ENCODE data around the gene MAN1A1.

The MAN1A1 gene

DNA sequence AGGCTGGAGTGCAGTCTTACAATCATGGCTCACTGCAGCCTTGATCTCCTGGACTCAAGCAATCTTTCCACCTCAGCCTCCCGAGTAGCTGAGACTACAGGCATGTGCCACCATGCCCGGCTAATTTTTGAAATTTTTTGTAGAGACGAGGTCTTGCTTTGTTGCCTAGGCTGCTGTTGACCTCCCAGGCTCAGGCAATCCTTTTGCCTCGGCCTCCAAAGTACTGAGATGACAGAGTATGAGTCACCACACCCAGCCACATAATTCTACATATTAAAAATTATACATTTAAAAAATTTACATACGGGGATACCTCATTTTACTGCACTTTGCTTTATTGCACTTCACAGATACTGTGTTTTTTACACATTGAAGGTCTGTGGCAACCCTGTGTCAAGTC lies 115.1 kb downstream of the MAN1A1 start:
- no peak for DNase-seq (ENCODE audit: low spot score)

DNA sequence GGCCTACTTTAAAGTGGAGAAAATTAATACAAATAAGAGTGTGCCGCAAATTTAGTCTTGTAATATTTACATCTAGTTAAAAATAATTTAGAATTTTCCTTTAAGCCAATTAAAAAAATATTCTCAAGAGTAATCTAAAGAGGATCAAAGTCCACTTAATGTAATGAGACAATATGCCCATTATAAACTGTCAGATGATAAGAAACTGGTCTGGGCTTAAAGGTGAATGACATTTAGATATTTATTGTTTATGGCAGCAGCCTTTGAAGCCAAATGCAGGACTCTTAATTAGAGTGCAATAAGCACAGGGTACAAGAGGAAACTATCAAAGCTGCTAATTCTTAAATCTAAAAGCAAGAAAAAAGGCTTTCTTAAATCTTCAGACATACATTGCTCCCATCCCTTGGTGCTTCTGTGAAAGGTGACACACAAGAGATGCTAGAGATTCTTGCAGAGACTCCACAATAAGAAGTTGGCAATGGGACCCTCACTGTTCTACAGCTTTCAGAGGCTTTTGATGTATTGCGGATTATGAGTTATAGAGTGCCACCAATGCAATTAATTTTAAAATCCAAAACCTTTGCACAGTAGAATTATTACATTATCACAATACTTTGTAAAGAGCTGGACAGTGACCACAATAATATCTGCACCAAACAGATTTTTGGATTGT lies 116.1 kb downstream of the MAN1A1 start:
- DNase-seq (ENCODE audit: low spot score) = no peak

DNA sequence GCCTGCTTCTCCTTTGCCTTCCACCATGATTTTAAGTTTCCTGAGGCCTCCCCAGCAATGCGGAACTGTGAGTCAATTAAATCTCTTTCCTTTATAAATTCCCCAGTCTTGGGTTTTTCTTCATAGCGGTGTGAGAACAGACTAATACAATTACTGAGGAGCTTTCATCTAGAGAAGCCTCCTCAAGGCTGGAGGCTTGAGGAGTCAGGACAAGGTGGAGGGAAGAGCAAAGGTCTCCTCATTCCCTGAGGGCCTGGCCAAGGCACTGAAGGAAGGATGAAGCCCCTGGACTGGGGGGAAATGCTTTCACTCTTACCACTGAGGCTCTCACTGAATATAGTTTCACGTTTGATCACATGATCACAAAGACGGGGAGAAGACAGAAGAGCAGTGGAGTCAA lies 118.2 kb downstream of the MAN1A1 start:
- DNase-seq (ENCODE audit: low spot score) = no peak

DNA sequence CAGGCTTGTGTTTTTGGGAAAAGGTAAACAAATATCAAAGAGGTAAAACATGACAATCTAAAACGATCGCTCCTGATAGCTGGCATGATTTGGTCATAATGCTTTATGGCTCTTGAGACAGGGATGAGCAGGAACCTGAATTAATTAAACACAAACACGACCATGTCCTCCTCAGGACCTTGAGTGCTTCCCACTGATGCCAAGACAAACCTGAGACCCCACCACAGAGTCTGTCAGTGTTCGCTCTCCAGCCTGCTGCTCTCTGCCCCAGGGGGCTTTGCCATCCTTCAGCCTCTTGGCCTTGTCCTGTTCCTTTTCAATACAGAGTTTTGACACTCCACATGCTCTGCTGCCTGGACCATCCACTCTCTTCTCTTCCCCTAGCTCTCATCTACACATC lies 119.4 kb downstream of the MAN1A1 start:
- DNase-seq (ENCODE audit: low spot score) = no peak

DNA sequence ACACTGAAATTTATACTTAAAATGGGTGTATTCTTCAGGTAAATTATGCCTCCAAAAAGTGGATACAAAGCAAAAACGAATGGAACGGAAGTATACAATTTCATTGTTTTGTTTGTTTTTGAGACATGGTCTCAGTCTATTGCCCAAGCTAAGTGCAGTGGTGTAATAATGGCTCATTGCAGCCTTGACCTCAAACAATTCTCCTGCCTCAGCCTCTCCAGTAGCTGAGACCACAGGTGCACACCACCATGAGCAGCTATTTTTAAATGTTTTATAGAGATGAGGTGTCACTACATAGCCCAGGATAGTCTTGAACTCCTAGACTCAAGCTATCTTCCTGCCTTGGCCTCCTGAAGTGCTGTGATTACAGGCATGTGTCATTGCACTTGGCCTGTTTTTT lies 122.2 kb downstream of the MAN1A1 start:
- no peak for DNase-seq (ENCODE audit: low spot score)

DNA sequence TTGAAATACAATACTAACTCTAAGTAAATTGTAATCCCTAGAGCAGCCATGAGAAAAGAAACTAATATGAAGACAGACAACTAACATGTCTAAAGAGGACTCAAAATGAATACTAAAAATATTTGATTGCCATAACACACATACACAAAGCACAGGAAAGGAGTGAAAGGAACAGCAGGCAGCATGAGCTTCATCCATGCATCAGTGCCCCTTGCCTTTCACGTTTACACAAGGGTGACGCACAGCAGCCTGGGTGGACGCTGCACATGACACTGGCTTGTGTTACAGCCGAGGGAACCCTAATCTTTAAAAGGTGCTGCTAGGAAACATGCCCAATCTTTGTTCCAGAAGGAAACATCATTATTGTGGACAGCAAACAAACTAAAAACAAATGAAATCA lies 123.5 kb downstream of the MAN1A1 start:
- DNase-seq (ENCODE audit: low spot score) = no peak

DNA sequence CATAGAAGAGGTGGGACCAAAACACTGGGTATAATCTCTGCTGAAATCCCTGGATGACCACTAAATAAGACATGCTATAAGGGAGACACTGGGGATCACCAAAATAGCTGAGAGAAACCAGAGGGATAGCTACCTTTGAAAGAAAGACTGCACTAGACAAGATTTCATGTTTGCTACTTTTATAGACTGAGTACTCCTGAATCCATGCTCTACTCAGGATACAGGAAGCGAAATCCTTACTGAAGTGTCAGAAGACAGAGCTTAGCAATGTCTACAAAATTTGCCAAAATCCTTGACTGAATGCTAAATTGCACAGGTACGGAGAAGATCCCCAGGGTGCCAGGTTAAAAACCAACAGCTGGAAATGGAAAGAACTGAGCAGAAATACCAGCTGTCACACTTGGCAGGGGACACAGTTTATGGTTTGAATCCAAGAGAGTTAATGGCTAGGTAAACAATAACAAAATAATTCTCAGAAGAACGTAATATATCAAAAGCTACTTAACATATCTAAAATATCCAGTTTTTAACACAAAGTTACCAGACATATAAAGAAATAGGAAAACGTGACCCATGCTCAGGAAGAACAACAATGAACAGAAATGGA lies 125.4 kb downstream of the MAN1A1 start:
- DNase-seq (ENCODE audit: low spot score) = no peak

DNA sequence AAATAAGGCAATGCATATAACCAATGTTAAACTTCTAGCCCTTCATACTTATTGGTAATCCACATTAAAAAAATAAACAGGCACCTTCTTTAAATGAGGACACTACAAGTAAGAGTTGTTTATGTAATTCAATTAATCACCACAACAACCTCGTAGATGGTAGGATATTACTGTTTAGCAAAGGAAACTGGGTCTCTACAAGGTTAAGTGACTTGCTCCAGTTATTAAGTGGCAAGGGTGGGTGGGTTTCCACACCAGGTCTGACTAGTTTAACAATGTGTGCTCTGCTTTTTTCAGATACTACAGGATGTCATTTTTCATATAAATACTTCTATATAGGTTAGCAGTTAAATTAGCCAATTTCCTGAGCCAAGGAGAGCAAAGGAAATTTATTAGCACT lies 129.1 kb downstream of the MAN1A1 start:
- no peak for DNase-seq (ENCODE audit: low spot score)

DNA sequence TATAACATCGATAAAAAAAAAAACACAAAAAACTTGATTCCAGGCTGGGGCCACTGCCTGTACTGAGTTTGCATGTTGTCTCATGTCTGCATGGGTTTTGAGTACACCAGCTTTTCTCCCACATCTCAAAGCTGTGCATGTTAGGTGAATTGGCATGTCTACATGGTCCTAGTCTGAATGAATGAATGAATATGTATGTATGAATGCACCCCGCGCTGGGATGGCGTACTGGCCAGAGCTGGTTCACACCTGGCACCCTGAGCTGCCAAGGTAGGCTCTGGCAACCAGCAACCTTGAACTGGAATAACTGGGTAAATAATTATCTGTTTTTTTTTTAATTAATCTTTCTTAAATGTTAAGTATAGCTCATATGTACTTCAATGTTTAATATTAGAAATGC lies 131.0 kb downstream of the MAN1A1 start:
- no peak for DNase-seq (ENCODE audit: low spot score)

DNA sequence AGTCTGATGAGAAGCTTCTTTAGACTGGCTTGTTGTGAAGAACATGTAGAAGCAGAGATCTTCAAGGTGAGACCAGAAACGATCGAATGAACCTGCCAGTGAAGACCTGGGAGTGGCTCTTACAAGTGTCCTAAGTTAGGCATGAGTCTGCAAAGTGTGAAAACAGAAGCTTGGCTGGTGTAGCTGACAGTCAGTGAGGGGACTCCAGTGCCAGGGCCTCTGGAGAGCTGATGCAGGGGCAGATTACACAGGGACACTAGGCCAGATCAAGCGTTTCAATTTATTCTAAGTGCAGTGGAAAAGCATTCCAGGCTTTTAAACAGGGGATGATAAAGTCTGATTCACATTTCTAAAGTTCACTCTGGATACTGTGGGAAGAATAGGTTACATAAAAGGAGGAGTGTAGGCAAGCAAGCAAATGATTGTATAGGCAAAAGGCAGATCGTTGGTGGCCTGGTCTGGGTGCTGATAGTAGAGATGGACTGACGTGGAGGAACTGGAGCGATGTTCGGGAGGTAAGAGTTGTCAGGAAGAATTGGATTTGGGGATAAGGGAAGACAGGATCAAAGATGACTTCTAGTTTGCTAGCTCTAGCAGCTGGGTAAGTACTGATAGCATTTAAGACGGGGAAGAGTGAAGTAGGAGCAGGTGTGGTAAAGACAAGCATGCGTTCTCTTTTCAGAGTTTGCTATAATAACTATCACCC lies 133.5 kb downstream of the MAN1A1 start:
- no peak for DNase-seq (ENCODE audit: low spot score)

DNA sequence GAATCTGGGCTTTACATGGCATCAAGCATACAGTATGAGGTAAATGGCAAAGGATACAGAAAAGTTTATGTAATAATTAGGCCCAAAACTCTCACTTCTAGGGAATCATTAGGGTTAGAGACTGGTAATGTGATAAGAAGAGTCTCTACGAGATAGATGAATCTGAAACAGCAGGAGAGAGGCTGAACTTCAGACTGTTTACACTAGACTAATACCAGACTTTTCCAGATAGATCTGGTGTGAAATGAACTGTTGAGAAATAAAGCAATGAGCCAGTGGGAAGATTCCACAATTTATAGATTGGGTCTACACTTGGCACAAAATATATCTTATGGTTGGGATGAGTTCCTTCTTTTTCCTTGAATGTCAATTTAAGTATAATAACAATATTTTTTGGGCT lies 134.3 kb downstream of the MAN1A1 start:
- DNase-seq (ENCODE audit: low spot score) = no peak

DNA sequence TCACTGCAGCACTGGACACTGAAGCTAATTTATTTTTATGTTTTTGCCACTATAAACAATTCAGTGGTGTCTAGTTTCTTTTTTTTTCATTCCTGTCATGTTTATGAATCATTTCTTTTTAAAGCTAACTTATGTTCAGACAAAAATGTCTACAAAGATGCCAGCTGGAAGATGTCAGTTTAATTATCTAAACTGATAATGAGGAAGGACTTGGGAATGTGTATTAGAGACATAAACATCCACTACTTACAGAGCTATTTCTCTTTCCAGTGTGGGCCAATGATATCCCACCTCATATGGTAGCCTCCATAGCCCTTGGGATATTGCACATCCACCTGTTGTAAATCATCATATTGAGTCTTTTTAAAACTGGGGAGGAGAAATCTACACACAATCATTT lies 139.0 kb downstream of the MAN1A1 start:
- no peak for DNase-seq (ENCODE audit: low spot score)

DNA sequence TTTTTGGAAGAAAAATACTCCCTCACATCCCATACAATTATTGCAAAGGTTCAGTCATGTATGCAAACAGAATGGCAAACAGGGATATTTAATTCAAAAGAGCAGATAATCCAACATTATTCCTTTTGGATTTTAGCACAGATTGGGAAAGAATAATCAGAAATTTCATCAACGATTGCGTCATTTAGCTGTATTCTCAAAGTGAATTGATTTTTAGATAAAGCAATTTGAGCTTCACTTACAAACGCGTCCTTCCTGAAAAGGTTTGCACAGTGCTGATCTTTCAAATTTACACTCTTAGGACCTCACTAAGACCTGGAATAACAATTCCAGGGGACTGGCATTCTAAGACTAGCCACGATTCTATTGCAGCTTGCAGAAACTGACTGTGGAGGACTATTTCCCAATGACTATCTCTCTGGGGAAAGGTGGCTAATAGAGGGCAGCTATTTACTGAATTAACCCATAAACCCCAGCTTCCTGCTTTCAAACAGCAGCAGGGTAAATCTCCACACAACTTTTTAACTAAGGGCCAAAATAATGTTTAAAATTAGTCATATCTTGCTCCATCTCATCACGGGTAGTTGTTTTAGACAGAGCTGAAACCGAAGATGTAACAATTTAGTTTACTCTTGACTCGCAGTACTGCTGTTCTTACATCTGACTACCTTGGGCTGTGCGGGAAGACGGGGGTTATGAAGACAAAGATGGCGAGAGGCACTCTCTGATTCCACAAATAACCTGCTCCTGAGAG lies 139.9 kb downstream of the MAN1A1 start:
- no peak for DNase-seq (ENCODE audit: low spot score)

DNA sequence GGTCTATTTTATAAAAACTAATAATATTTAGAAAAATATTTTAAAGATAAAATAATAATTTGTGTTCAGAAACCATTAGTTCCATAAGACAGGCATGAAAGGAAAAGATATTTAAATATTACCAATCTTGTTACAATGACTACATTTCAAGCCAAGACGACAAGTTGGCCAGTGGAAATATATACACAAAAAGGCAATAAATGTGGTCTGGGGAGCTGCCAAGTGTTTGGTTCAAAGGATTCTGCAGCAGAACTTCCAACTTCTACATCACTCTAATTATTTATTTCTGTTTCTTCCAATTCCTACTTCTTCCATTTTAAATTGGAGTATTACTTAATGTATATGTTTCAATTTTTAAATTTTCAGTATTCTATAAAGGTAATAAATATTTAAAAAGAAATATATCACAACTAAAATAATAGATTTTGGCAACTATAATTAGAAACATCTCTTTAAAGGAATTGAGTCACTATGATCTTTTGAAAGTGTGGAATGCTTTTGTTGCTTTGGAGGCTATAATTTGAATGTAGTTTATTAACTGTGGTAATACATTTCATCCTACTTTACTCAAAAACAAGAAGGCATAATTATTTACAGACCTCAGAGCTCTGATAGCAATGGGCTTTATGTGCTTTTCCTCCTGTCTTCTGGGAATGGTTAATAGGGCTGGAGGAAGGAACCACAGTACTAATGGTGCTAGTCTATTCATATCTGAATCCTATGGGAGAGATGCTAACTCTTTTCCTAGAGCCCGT lies 141.4 kb downstream of the MAN1A1 start:
- no peak for DNase-seq (ENCODE audit: low spot score)

DNA sequence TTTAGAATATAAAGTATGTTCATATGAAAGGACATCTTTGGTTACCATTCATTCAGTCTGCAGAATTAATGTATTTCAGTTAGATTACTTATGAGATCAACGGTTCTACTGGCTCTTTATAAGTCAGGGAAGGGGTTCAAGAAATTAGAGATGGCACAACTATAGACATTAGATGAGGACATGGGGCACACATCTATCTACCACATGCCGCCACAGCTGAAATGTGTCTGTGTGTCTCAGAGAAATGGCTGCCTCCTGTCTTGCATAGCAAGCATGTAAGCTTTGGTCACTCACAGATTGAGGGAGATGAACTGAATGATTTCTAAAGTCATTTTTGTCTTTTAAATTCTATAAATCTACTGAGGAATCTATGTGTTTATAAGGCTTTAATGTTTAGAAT lies 142.2 kb downstream of the MAN1A1 start:
- no peak for DNase-seq (ENCODE audit: low spot score)

DNA sequence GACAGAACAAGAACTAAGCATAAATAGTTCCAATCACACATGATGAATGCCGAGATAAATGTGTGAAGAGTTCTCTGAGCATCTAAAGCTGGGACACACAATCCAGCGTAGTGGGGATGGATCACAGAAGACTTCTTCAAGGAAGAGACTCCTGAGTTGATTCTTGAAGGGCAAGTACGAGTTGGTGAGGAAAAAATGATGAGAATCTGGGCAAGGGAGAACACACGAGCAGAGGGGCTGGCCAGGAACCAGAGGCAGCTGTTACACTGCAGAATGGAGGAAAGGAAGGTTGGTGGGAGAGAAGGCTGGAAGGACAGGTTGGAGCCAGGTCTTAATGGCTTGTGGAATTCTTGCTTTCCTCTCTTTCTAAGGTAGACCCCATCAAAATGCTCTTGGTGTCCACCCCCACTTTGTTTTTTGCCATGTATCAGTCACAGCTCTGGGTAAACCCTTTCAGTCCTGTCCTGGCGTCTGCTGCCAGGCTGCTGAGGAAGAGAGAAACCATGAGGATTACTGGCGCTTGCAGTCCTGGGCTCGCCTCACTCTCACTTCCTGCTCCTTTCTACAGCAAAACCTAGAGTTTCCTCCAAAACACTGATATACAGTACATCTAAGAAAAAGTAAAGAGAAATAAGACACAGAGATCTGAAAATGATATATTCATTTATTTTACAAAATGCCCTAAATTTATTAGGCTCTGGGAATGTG lies 143.5 kb downstream of the MAN1A1 start:
- DNase-seq (ENCODE audit: low spot score) = peak; percentile 25

DNA sequence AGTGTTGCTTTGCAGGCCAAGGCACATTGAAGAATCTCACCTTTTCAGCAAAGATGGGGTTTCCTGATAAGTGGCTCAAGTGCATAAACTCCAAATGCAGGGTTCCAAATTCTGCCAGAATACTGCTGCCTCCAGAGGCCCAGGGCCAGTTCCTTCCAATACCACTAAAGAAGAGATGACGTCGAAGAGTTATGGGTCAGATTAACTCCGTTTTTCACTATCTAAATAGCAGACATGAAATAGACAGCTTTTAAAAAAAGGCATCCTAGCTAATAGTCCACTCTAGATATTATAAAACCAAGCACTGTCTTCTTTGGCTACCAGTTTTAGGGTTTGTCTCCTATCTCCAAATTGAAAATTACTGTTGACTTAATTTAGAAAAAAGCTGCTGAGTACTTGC lies 144.8 kb downstream of the MAN1A1 start:
- no peak for DNase-seq (ENCODE audit: low spot score)

DNA sequence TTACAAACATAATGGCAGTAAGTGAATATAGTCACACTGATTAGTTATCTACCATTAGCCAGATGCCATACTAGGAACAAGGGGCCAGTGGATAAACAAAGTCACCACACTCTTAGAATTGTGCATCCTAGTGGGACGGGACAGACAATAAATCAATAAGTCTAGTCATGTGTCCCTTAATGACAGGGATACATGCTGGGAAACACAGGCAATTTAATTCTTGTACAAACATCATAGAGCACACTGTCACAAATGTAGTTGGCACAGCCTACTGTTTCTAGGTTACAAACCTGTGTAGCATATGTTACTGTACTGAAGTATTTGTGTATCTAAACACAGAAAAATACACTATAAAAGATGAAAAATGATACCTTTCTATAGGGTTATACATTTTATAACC lies 148.1 kb downstream of the MAN1A1 start:
- DNase-seq (ENCODE audit: low spot score) = no peak

DNA sequence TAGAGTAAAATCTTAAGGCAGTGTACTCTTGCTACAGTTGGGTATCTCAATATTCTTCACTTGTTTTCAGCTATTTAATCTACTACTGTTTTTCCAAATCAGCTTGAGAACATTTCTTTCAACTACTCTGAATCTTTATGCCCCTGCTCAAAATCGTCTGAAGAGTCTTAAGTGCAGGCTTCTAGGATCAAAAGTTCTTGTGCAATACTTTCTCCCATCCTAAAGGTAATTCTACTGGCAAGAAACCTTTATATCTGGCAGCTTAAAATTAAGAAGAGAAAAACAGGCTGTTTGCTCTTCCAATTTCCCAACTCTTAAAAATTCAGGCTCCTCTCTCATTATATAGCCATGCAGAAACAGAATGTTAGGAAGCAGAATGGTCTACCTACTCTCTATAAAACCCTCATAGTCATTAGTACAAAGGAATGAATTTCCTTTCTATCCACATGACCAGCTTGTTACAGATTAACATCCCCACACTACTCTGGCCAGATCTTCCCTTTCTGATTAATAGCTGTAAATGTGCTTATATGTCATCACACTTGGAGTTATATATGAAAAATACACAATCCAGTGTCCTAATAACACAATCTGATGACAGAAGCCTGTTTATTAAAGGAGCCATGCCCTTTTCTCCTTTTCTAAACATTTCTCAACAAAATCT lies 148.9 kb downstream of the MAN1A1 start:
- no peak for DNase-seq (ENCODE audit: low spot score)

DNA sequence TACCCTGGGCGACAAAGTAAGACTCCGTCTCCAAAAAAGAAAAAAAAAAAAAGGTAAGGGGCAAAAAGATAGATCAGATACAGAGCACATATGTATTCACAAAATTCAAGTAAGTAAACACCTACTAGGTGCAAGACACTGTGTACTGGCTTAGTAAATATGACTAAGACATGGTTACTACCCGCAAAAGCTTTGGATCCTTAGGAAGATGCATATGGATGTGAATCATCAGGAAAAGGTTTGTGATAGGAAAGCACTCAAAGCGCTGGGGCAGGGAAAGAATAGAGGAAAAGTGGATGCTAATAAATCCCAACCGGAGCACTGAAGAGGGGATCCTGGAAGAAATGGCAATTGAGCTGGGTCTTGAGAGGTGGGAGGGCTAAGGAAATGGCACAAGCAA lies 152.3 kb downstream of the MAN1A1 start:
- DNase-seq (ENCODE audit: low spot score) = no peak

DNA sequence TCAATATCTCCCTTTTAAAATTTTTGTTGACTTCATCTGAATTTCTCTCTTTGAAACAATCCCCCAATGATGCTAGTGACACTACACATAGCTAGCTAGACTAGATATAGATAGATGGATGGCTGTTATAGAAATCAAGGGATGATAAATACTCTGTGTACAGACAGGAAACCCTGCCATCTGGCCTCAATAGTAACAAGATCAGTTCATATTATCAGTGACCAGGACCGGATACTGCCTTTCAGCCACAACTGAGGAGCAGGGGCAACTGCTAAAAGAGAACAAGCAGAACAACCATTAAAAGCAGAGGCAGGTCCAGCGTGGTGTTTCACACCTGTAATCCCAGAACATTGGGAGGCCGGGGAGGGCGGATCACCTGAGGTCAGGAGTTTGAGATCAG lies 152.8 kb downstream of the MAN1A1 start:
- DNase-seq (ENCODE audit: low spot score) = no peak
